ENCODE measurements around the gene DLG2. TPM values are rescaled to one million over a fixed set of nuclear protein-coding genes. Genes with fewer than 3 reads are reported as not detected.

Gene DLG2
- total RNA-seq, 1 donor from 2014 or later = 0.43 TPM

- TF ChIP-seq CTCF (IDR thresholded peaks at IDR 0.05) = no peak
- intact Hi-C loops (cut with DNase I) = no loop called here
Measured at GRCh38 chr11:84297570-84297969, 1329.6 kb downstream of the DLG2 start.

GRCh38 chr11:84295815-84296214 lies 1331.3 kb downstream of the DLG2 start:
- no peaks in the 10 kb centered on the region for H3K36me3 ChIP-seq
- H3K27me3 ChIP-seq = no peaks in the 10 kb centered on the region
- H3K4me3 ChIP-seq = no peak overlapping the region
- no peaks in the 10 kb centered on the region for H3K4me1 ChIP-seq
- no peak for TF ChIP-seq CTCF (IDR thresholded peaks at IDR 0.05)
- intact Hi-C loops (cut with DNase I) = no loop called here
- no peak for DNase-seq (ENCODE audit: low spot score in 2 of 2)
- H3K27ac ChIP-seq = no peak overlapping the region
- H3K9me3 ChIP-seq = no peaks in the 10 kb centered on the region

More at GRCh38 chr11:84297570-84297969, 1329.6 kb downstream of the DLG2 start:
- Histone ChIP-seq H3K36me3 (no peaks in the 10 kb centered on the region), H3K4me3 (no peak overlapping the region), H3K27me3 (no peaks in the 10 kb centered on the region), H3K4me1 (no peaks in the 10 kb centered on the region), H3K9me3 (no peaks in the 10 kb centered on the region), H3K27ac (no peak overlapping the region)
- no peak for DNase-seq (ENCODE audit: low spot score in 2 of 2)

- no peak for TF ChIP-seq CTCF (IDR thresholded peaks at IDR 0.05)
- Histone ChIP-seq H3K4me3 (no peak overlapping the region), H3K4me1 (no peaks in the 10 kb centered on the region), H3K27ac (no peak overlapping the region), H3K9me3 (no peaks in the 10 kb centered on the region), H3K36me3 (no peaks in the 10 kb centered on the region), H3K27me3 (no peaks in the 10 kb centered on the region)
- intact Hi-C loops (cut with DNase I) = no loop called here
- DNase-seq (ENCODE audit: low spot score in 2 of 2) = no peak
Measured at GRCh38 chr11:84292955-84293354, 1334.2 kb downstream of the DLG2 start.

- TF ChIP-seq CTCF (IDR thresholded peaks at IDR 0.05) = no peak
- no peaks in the 10 kb centered on the region for H3K4me1 ChIP-seq
- no peak overlapping the region for H3K27ac ChIP-seq
- no peaks in the 10 kb centered on the region for H3K27me3 ChIP-seq
- H3K9me3 ChIP-seq = no peaks in the 10 kb centered on the region
- intact Hi-C loops (cut with DNase I) = no loop called here
- no peak overlapping the region for H3K4me3 ChIP-seq
- DNase-seq (ENCODE audit: low spot score in 2 of 2) = no peak
- H3K36me3 ChIP-seq = no peaks in the 10 kb centered on the region
Measured at GRCh38 chr11:84292006-84292405, 1335.1 kb downstream of the DLG2 start.

GRCh38 chr11:84290647-84291046 lies 1336.5 kb downstream of the DLG2 start:
- no peak for DNase-seq (ENCODE audit: low spot score in 2 of 2)
- H3K4me1 ChIP-seq = no peaks in the 10 kb centered on the region
- no peaks in the 10 kb centered on the region for H3K36me3 ChIP-seq
- intact Hi-C loops (cut with DNase I) = no loop called here
- H3K9me3 ChIP-seq = no peaks in the 10 kb centered on the region
- no peak for TF ChIP-seq CTCF (IDR thresholded peaks at IDR 0.05)
- H3K4me3 ChIP-seq = no peak overlapping the region
- H3K27ac ChIP-seq = no peak overlapping the region
- no peaks in the 10 kb centered on the region for H3K27me3 ChIP-seq

- TF ChIP-seq CTCF (IDR thresholded peaks at IDR 0.05) = no peak
- no peak overlapping the region for H3K27ac ChIP-seq
- H3K4me1 ChIP-seq = no peaks in the 10 kb centered on the region
- H3K9me3 ChIP-seq = no peaks in the 10 kb centered on the region
- no peaks in the 10 kb centered on the region for H3K36me3 ChIP-seq
- intact Hi-C loops (cut with DNase I) = no loop called here
- H3K4me3 ChIP-seq = no peak overlapping the region
- no peaks in the 10 kb centered on the region for H3K27me3 ChIP-seq
- DNase-seq (ENCODE audit: low spot score in 2 of 2) = no peak
Measured at GRCh38 chr11:84289381-84289906, 1337.7 kb downstream of the DLG2 start.
